B cell (primary cell): ENCODE data around the gene KIDINS220. TPM values are rescaled to one million over a fixed set of nuclear protein-coding genes. Genes with fewer than 3 reads are reported as not detected.

Experiments used
- ATAC-seq: fragments of 200-7000 bp; cut with Tn5 transposase; one replicate; pipeline ENCODE4 v1.10.0; 2021; ENCODE audit warnings: low read depth, mild to moderate bottlenecking, moderate number of reproducible peaks, moderate library complexity
- CTCF ChIA-PET: fragments of 350-600 bp; sonication (Branson Sonifier 250); formaldehyde crosslinking; loops from one replicate; lab custom pipeline; 2021; ENCODE audit warnings: antibody characterized with exemption, inconsistent platforms; lab: Charles Lee
- POLR2A ChIA-PET: fragments of 350-600 bp; sonication (Branson Sonifier 250); formaldehyde crosslinking; loops from one replicate; lab custom pipeline; 2021; ENCODE audit warnings: antibody characterized with exemption; lab: Charles Lee
- DNase-seq: peaks from one replicate; pipeline ENCODE4 v3.0.0; 2013
- H2AFZ ChIP-seq: 2 replicates; pipeline ENCODE4 v1.6.1; 2012; ENCODE audit warnings: mild to moderate bottlenecking, low read depth, low read length; ENCODE audit not compliant: insufficient read depth, poor library complexity, severe bottlenecking
- H3K27ac ChIP-seq, 2 donors: 1 replicate in 1 of 2; 2 replicates in 1 of 2; pipeline ENCODE4 v1.5.1; 2012 to 2013; ENCODE audit warnings: low read length in 2 of 2, mild to moderate bottlenecking in 2 of 2, moderate library complexity in 1 of 2
- H3K27me3 ChIP-seq, 4 experiments: fragments of 200-600 bp in 1 of 4; sonication (generic) in 1 of 4; replicated peaks in 1 of 4; 1 replicate in 2 of 4; 2 replicates in 2 of 4; pipeline versions ENCODE4 v1.6.1 to v1.7.0; 2013 to 2016; ENCODE audit warnings: low read length in 3 of 4, mild to moderate bottlenecking in 2 of 4, mixed read lengths in 1 of 4, moderate library complexity in 1 of 4; ENCODE audit not compliant: insufficient read depth in 4 of 4, control insufficient read depth in 3 of 4; ENCODE audit errors: control extremely low read depth in 1 of 4
- H3K36me3 ChIP-seq, 2 experiments: replicated peaks in 1 of 2; 1 replicate in 1 of 2; 2 replicates in 1 of 2; pipeline versions ENCODE4 v1.6.1 to v1.7.1; 2013; ENCODE audit warnings: low read length in 1 of 2; ENCODE audit not compliant: insufficient read depth in 2 of 2, control insufficient read depth in 1 of 2; ENCODE audit errors: control extremely low read depth in 1 of 2, extremely low read depth in 1 of 2
- H3K4me1 ChIP-seq, 2 donors: fragments of 200-600 bp in 1 of 2; sonication (generic) in 1 of 2; 1 replicate in 1 of 2; 2 replicates in 1 of 2; pipeline versions ENCODE4 v1.5.1 to v1.6.1; 2013 to 2017; ENCODE audit warnings: low read length in 2 of 2; ENCODE audit not compliant: control insufficient read depth in 2 of 2, insufficient read depth in 2 of 2
- H3K4me2 ChIP-seq: replicated peaks from 2 replicates; pipeline ENCODE3; 2012; ENCODE audit warnings: mild to moderate bottlenecking, low read depth, low read length; ENCODE audit not compliant: poor library complexity, severe bottlenecking
- H3K4me3 ChIP-seq, 5 experiments: fragments of 200-600 bp in 1 of 5; sonication (generic) in 1 of 5; 1 replicate in 3 of 5; 2 replicates in 2 of 5; pipeline versions ENCODE4 v1.5.1 to v1.7.0; 2011 to 2016; ENCODE audit warnings: low read length in 4 of 5, mild to moderate bottlenecking in 4 of 5, low read depth in 2 of 5, control low read depth in 1 of 5, moderate library complexity in 1 of 5; ENCODE audit not compliant: insufficient read depth in 1 of 5; ENCODE audit errors: control extremely low read depth in 1 of 5, extremely low read depth in 1 of 5
- H3K79me2 ChIP-seq: fragments of 200-600 bp; sonication (generic); one replicate; pipeline ENCODE4 v1.6.0; 2016; ENCODE audit warnings: low read length; ENCODE audit not compliant: control insufficient read depth, insufficient read depth
- H3K9ac ChIP-seq: fragments of 200-600 bp; sonication (generic); 2 replicates; pipeline ENCODE4 v1.6.1; 2017; ENCODE audit warnings: mild to moderate bottlenecking, low read length, moderate library complexity
- H3K9me3 ChIP-seq, 3 donors: one replicate each; pipeline versions ENCODE4 v1.6.1 to v1.7.1; 2013; ENCODE audit warnings: low read length in 2 of 3; ENCODE audit not compliant: control insufficient read depth in 2 of 3, insufficient read depth in 1 of 3; ENCODE audit errors: control extremely low read depth in 1 of 3
- H4K20me1 ChIP-seq: 2 replicates; pipeline ENCODE4 v1.6.0; 2012; ENCODE audit warnings: mild to moderate bottlenecking, low read length; ENCODE audit not compliant: insufficient read depth, control insufficient read depth, poor library complexity, severe bottlenecking
- H3K27ac Mint-ChIP-seq: one replicate; pipeline ENCODE4 v1.8.0; 2021; ENCODE audit warnings: mixed read lengths
- H3K27me3 Mint-ChIP-seq: one replicate; pipeline ENCODE4 v1.8.0; 2021; ENCODE audit warnings: mixed read lengths
- H3K4me1 Mint-ChIP-seq: one replicate; pipeline ENCODE4 v1.8.0; 2021; ENCODE audit warnings: mixed read lengths
- H3K4me3 Mint-ChIP-seq: one replicate; pipeline ENCODE4 v1.8.0; 2021; ENCODE audit warnings: mixed read lengths
- H3K9me3 Mint-ChIP-seq: one replicate; pipeline ENCODE4 v1.8.0; 2022; ENCODE audit warnings: mixed read lengths; ENCODE audit not compliant: insufficient read depth
- CTCF ChIP-seq: fragments of 200-600 bp; IDR thresholded peaks from one replicate; pipeline ENCODE4 v1.8.0; 2022; ENCODE audit warnings: antibody characterized with exemption, mild to moderate bottlenecking
- EZH2 ChIP-seq: IDR thresholded peaks from 2 replicates; pipeline ENCODE4 v1.6.1; 2012; ENCODE audit warnings: borderline replicate concordance, low read depth, mild to moderate bottlenecking, moderate library complexity, low read length; ENCODE audit not compliant: insufficient read depth, poor library complexity, severe bottlenecking
- WGBS: methylation state at CpG from one replicate; pipeline ENCODE4 v1.1.5; 2013; ENCODE audit warnings: missing lambda C conversion rate; ENCODE audit not compliant: insufficient coverage; 5-methylcytosine and 5-hydroxymethylcytosine counted together
- intact Hi-C: fragments of 100-400 bp; cut with micrococcal nuclease; formaldehyde crosslinking; loops from one replicate; pipeline ENCODE4 v1.10.0; 2022
- polyA plus RNA-seq: library from polyadenylated mRNA; depleted of rRNA; stranded (reverse); fragments of >200 nt; gene quantifications from 2 replicates; pipeline ENCODE4 v1.2.3, GENCODE V29; 2012
- total RNA-seq, 2 donors: library from RNA; stranded (reverse); fragments of 120-200 nt in 1 of 2; gene quantifications; 1 replicate in 1 of 2; 2 replicates in 1 of 2; pipeline versions ENCODE4 v1.2.3 to v1.2.4, GENCODE V29; 2013 to 2022

KIDINS220 gene
- total and polyA plus RNA-seq, 2 donors (not counting 1 experiment from before 2014, with no cell fraction given): 12.5 to 36.6 TPM

- H4K20me1 ChIP-seq: no peaks in the 10 kb centered on the region
- ChIA-PET CTCF (no interaction called here), POLR2A (no interaction called here)
- no peaks in the 10 kb centered on the region for H3K9me3 ChIP-seq
- TF ChIP-seq EZH2 (no peak), CTCF (no peak)
- H3K27me3 ChIP-seq: no peaks in the 10 kb centered on the region
- Mint-ChIP-seq H3K4me1 (no peaks in the 10 kb centered on the region), H3K4me3 (no peak overlapping the region), H3K9me3 (no peaks in the 10 kb centered on the region), H3K27ac (no peak overlapping the region), H3K27me3 (no peaks in the 10 kb centered on the region)
- no peak overlapping the region for H2AFZ ChIP-seq
- H3K4me3 ChIP-seq: no peak overlapping the region
- intact Hi-C loops: no loop called here
- no peak overlapping the region for H3K9ac ChIP-seq
- no peak overlapping the region for H3K4me2 ChIP-seq
- H3K79me2 ChIP-seq: no peaks in the 10 kb centered on the region
- no peaks in the 10 kb centered on the region for H3K36me3 ChIP-seq
- WGBS: 91% methylated on average over 6 of the region's 10 CpGs
- DNase-seq: no peak
- H3K27ac ChIP-seq: no peak overlapping the region
- no peak for ATAC-seq
- no peaks in the 10 kb centered on the region for H3K4me1 ChIP-seq
Measured at GRCh38 chr2:8722986-8723385, 114.4 kb downstream of the KIDINS220 start.

DNA sequence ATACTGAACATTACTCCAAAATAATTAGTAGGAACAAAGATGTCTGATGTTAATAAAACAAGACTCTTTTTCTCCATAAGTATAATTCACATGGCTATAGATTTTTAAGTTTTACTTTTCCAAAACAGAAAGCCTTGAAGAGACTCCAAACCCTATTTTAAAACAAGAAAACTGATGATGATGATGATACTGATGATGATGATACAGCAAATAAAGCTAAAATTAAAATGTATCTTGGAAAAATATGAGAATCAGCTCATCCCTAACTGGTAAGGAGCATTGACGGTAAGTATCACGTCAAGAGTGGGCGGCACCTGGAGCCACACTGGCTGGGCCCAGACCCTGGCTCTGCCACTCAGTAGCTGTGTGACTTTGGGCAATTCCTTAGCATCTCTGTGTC is 116.0 kb downstream of the KIDINS220 start:
- no peak for DNase-seq
- no peaks in the 10 kb centered on the region for H4K20me1 ChIP-seq
- intact Hi-C loops: no loop called here
- no peak overlapping the region for H3K27ac ChIP-seq
- peaks cover 2% of the 10 kb centered on the region for H3K27me3 Mint-ChIP-seq
- no peak overlapping the region for H3K9ac ChIP-seq
- WGBS: 100% methylated on average over 3 of the region's 3 CpGs
- H3K79me2 ChIP-seq: no peaks in the 10 kb centered on the region
- no peak overlapping the region for H2AFZ ChIP-seq
- no peaks in the 10 kb centered on the region for H3K27me3 ChIP-seq
- CTCF ChIA-PET: no interaction called here
- H3K4me1 Mint-ChIP-seq: no peaks in the 10 kb centered on the region
- TF ChIP-seq CTCF: no peak
- TF ChIP-seq EZH2: no peak
- no peak overlapping the region for H3K4me3 ChIP-seq
- no peak overlapping the region for H3K4me3 Mint-ChIP-seq
- ATAC-seq: no peak
- H3K4me2 ChIP-seq: no peak overlapping the region
- H3K36me3 ChIP-seq: no peaks in the 10 kb centered on the region
- POLR2A ChIA-PET: no interaction called here
- H3K9me3 ChIP-seq: no peaks in the 10 kb centered on the region
- H3K9me3 Mint-ChIP-seq: no peaks in the 10 kb centered on the region
- no peak overlapping the region for H3K27ac Mint-ChIP-seq
- no peaks in the 10 kb centered on the region for H3K4me1 ChIP-seq
